HepG2 (cell line): ENCODE results near the gene CPLX1. TPM values are rescaled to one million over a fixed set of nuclear protein-coding genes. Genes with fewer than 3 reads are reported as not detected.

Experiments used
- ATAC-seq: fragments of 200-7000 bp; cut with Tn5 transposase; 3 replicates; pipeline ENCODE4 v1.9.1; 2020; ENCODE audit warnings: mild to moderate bottlenecking, moderate library complexity
- BruUV-seq: library from RNA; stranded (reverse); fragments of 400-500 nt; replicated peaks from 2 replicates; lab custom pipeline; 2021; lab: Mats Ljungman, UMichigan
- CTCF ChIA-PET: fragments of 300-600 bp; formaldehyde crosslinking; extraction: SDS; loops from one replicate; lab custom pipeline; 2021; ENCODE audit warnings: low total read pairs, inconsistent platforms, low intra/inter-chr PET ratio; lab: Yijun Ruan, JAX
- POLR2A ChIA-PET: fragments of 350-600 bp; sonication (Branson Sonifier 250); formaldehyde crosslinking; loops from one replicate; lab custom pipeline; 2020; ENCODE audit warnings: antibody characterized with exemption, inconsistent platforms; lab: Yijun Ruan, JAX
- DNase-seq: peaks from one replicate; pipeline ENCODE4 v3.0.0-alpha.2; 2015; ENCODE audit warnings: low spot score
- FAIRE-seq: peaks from 3 replicates; lab custom pipeline; 2011; peaks lifted over from hg19 to GRCh38; lab: Jason Lieb, UNC
- H2AFZ ChIP-seq: one replicate; pipeline ENCODE4 v1.6.1; 2011; ENCODE audit warnings: low read length, inconsistent platforms
- H3K27ac ChIP-seq: fragments of 300-600 bp; 3 replicates; pipeline ENCODE4 v1.8.0; 2011; ENCODE audit warnings: mixed run types, mild to moderate bottlenecking, mixed read lengths, low read length, inconsistent platforms; ENCODE audit not compliant: insufficient read depth; ENCODE audit errors: extremely low read length
- H3K27me3 ChIP-seq, 2 experiments: fragments of 200-600 bp in 1 of 2; 2 replicates in 1 of 2; 3 replicates in 1 of 2; pipeline versions ENCODE4 v1.6.0 to v1.8.0; 2011; ENCODE audit warnings: low read length in 2 of 2, mild to moderate bottlenecking in 2 of 2, moderate library complexity in 2 of 2, inconsistent platforms in 1 of 2; ENCODE audit not compliant: insufficient read depth in 2 of 2, control insufficient read depth in 1 of 2
- H3K36me3 ChIP-seq, 2 experiments: fragments of 200-600 bp in 1 of 2; replicated peaks in 1 of 2; 2 replicates in 1 of 2; 3 replicates in 1 of 2; pipeline versions ENCODE4 v1.5.1 to v1.8.0; 2011; ENCODE audit warnings: low read length in 2 of 2, inconsistent platforms in 1 of 2; ENCODE audit not compliant: insufficient read depth in 2 of 2, control insufficient read depth in 1 of 2
- H3K4me1 ChIP-seq: 2 replicates; pipeline ENCODE4 v1.5.1; 2012; ENCODE audit warnings: low read length, inconsistent platforms; ENCODE audit not compliant: insufficient read depth
- H3K4me2 ChIP-seq: 2 replicates; pipeline ENCODE4 v1.6.0; 2011; ENCODE audit warnings: low read depth, low read length, inconsistent platforms
- H3K4me3 ChIP-seq, 3 experiments: fragments of 200-600 bp in 1 of 3; sonication (generic), shearing (Covaris generic) in 1 of 3; replicated peaks in 1 of 3; 2 replicates each; pipeline ENCODE4 v1.5.1; 2011 to 2016; ENCODE audit warnings: low read length in 3 of 3, inconsistent platforms in 2 of 3, low read depth in 2 of 3, mild to moderate bottlenecking in 2 of 3, control low read depth in 1 of 3, mixed read lengths in 1 of 3; ENCODE audit not compliant: insufficient read depth in 1 of 3
- H3K79me2 ChIP-seq: one replicate; pipeline ENCODE4 v1.6.1; 2011; ENCODE audit warnings: low read length, inconsistent platforms; ENCODE audit not compliant: insufficient read depth
- H3K9ac ChIP-seq: 2 replicates; pipeline ENCODE4 v1.6.0; 2011; ENCODE audit warnings: mild to moderate bottlenecking, low read depth, low read length, inconsistent platforms; ENCODE audit not compliant: insufficient read depth
- H3K9me3 ChIP-seq: 2 replicates; pipeline ENCODE4 v1.5.1; 2012; ENCODE audit warnings: mild to moderate bottlenecking, low read length
- H4K20me1 ChIP-seq: 2 replicates; pipeline ENCODE4 v1.6.0; 2011; ENCODE audit warnings: inconsistent platforms, mild to moderate bottlenecking, low read length, moderate library complexity; ENCODE audit not compliant: insufficient read depth
- AHR ChIP-seq: IDR thresholded peaks from 2 replicates; pipeline ENCODE4 v1.6.1; 2018; ENCODE audit warnings: missing genetic modification reagents, missing compliant biosample characterization
- ATRX ChIP-seq: sonication (generic); formaldehyde crosslinking; IDR thresholded peaks from 2 replicates; pipeline ENCODE4 v1.4.0; 2020; ENCODE audit warnings: missing genetic modification reagents, borderline replicate concordance
- NKX3-1 ChIP-seq: sonication (generic); formaldehyde crosslinking; IDR thresholded peaks from 2 replicates; pipeline ENCODE4 v1.5.0; 2020; ENCODE audit warnings: missing genetic modification reagents
- YEATS4 ChIP-seq: sonication (generic); formaldehyde crosslinking; IDR thresholded peaks from 2 replicates; pipeline ENCODE4 v1.4.0; 2020; ENCODE audit warnings: missing genetic modification reagents, borderline replicate concordance
- ZBTB38 ChIP-seq: sonication (generic); formaldehyde crosslinking; IDR thresholded peaks from 2 replicates; pipeline ENCODE4 v1.5.1; 2020; ENCODE audit warnings: mild to moderate bottlenecking, missing genetic modification reagents
- WGBS: methylation state at CpG from one replicate; pipeline ENCODE4 v1.1.6; 2017; ENCODE audit warnings: low lambda C conversion rate; 5-methylcytosine and 5-hydroxymethylcytosine counted together
- in situ Hi-C: cut with HindIII; loops from 2 replicates; pipeline ENCODE4 v1.10.0; 2017; ENCODE audit warnings: low pct_unique_long_range_greater_than_20kb; ENCODE audit not compliant: extremely low pct_ligation_motif_present
- intact Hi-C: fragments of 100-400 bp; cut with micrococcal nuclease; formaldehyde crosslinking; loops from one replicate; pipeline ENCODE4 v1.10.0; 2022; ENCODE audit not compliant: unreplicated experiment
- polyA plus RNA-seq, 8 experiments: library from polyadenylated mRNA; depleted of rRNA in 3 of 8; stranded (reverse) in 7 of 8; unstranded in 1 of 8; fragments of >200 nt; fragmentation: Illumina TruSeq in 4 of 8; extraction: Trizol in 4 of 8; gene quantifications; 2 replicates each; pipeline versions ENCODE4 v1.2.1 to v1.2.3, GENCODE V29; 2011 to 2016; ENCODE audit warnings: low read depth in 4 of 8, missing spikeins in 1 of 8, mixed read lengths in 1 of 8; ENCODE audit not compliant: insufficient read depth in 1 of 8
- total RNA-seq, 5 experiments: library from RNA; depleted of rRNA; stranded (reverse); fragments of >200 nt; fragmentation: Illumina TruSeq; extraction: Trizol; gene quantifications; 2 replicates each; pipeline ENCODE4 v1.2.3, GENCODE V29; 2016; ENCODE audit warnings: low read depth in 1 of 5
- TF ChIP-seq, protein P1 (sequence below): IDR thresholded peaks from 2 replicates; pipeline ENCODE4 v1.6.1; 2012; ENCODE audit warnings: inconsistent platforms
- TF ChIP-seq, protein P2 (sequence below): sonication (generic); formaldehyde crosslinking; IDR thresholded peaks from 2 replicates; pipeline ENCODE4 v1.8.0; 2022; ENCODE audit warnings: missing genetic modification reagents, mild to moderate bottlenecking, moderate library complexity, borderline replicate concordance
- TF ChIP-seq, protein P3 (sequence below): IDR thresholded peaks from 2 replicates; pipeline ENCODE4 v1.6.1; 2016; ENCODE audit warnings: control low read depth

Gene CPLX1
- total and polyA plus RNA-seq, 2 of the 13 experiments (the other 11 are each of a cell fraction or from before 2014, with no cell fraction given), result 0.18 TPM

DNA sequence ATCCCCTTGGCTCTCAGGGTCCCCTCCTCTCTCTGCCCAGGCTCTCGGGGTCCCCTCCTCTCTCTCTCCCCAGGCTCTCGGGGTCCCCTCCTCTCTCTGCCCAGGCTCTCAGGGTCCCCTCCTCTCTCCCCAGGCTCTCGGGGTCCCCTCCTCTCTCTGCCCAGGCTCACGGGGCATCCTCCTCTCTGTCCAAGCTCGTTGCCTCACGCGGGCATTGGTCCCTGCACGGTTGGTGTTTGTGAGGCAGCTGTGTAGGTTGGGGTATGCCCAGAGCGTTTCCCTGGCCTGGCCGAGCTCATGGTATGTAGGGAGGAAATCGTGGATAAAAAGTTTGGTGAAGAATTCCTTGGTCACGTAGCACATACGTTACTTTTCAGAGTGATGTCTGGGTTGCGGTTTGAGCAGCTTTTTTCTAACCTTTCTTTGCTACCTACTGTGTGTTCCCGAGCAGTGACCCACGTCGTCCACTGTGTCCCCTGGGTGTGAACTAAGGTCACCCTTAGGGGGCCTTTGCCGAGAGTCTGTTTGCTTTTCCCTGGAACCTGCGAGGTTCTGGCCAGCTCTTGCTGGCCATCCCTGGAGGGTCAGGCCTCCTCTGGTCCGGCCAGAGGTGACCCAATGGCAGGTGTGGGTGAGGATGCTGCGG lies 83.7 kb downstream of the CPLX1 start:
- no peak for FAIRE-seq
- H3K79me2 ChIP-seq, result no peaks in the 10 kb centered on the region
- WGBS, result 87% methylated on average over 19 of the region's 21 CpGs
- peaks cover 15% of the 10 kb centered on the region; the same call in 1 of the 2 replicates for H4K20me1 ChIP-seq
- POLR2A ChIA-PET, result interaction anchor here (0.9 kb wide), 1 partner anchor 245 kb away, joined by 8 read pairs; the partner anchor contains the start of gene IDUA
- H3K4me1 ChIP-seq, result no peaks in the 10 kb centered on the region
- TF ChIP-seq, protein P1, sequence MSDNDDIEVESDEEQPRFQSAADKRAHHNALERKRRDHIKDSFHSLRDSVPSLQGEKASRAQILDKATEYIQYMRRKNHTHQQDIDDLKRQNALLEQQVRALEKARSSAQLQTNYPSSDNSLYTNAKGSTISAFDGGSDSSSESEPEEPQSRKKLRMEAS, result no peak
- TF ChIP-seq AHR (CRISPR knock-in tag), result 0 out of 2 replicates have a peak, but pooled peaks have one; percentile 14
- TF ChIP-seq ATRX (CRISPR knock-in tag), result no peak
- TF ChIP-seq, protein P2, sequence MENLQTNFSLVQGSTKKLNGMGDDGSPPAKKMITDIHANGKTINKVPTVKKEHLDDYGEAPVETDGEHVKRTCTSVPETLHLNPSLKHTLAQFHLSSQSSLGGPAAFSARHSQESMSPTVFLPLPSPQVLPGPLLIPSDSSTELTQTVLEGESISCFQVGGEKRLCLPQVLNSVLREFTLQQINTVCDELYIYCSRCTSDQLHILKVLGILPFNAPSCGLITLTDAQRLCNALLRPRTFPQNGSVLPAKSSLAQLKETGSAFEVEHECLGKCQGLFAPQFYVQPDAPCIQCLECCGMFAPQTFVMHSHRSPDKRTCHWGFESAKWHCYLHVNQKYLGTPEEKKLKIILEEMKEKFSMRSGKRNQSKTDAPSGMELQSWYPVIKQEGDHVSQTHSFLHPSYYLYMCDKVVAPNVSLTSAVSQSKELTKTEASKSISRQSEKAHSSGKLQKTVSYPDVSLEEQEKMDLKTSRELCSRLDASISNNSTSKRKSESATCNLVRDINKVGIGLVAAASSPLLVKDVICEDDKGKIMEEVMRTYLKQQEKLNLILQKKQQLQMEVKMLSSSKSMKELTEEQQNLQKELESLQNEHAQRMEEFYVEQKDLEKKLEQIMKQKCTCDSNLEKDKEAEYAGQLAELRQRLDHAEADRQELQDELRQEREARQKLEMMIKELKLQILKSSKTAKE (CRISPR knock-in tag), result no peak
- no peak for TF ChIP-seq ZBTB38
- TF ChIP-seq YEATS4, result no peak
- TF ChIP-seq NKX3-1 (CRISPR knock-in tag), result no peak
- TF ChIP-seq, protein P3, sequence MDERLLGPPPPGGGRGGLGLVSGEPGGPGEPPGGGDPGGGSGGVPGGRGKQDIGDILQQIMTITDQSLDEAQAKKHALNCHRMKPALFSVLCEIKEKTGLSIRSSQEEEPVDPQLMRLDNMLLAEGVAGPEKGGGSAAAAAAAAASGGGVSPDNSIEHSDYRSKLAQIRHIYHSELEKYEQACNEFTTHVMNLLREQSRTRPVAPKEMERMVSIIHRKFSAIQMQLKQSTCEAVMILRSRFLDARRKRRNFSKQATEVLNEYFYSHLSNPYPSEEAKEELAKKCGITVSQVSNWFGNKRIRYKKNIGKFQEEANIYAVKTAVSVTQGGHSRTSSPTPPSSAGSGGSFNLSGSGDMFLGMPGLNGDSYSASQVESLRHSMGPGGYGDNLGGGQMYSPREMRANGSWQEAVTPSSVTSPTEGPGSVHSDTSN (CRISPR knock-in tag), result no peak
- in situ Hi-C loops (no loop called here), intact Hi-C loops (no loop called here)
- H3K9me3 ChIP-seq, result no peaks in the 10 kb centered on the region
- H2AFZ ChIP-seq, result no peak overlapping the region
- H3K27me3 ChIP-seq, result no peaks in the 10 kb centered on the region
- ATAC-seq, result peak; percentile 22
- no peak overlapping the region for H3K4me3 ChIP-seq
- no peak for DNase-seq
- no peak overlapping the region for H3K9ac ChIP-seq
- peaks cover 12 to 18% of the 10 kb centered on the region in 2 experiments; a peak in 4 of 5 replicates for H3K36me3 ChIP-seq
- H3K27ac ChIP-seq, result no peak overlapping the region
- no TSS peak for BruUV-seq
- H3K4me2 ChIP-seq, result no peak overlapping the region
- CTCF ChIA-PET, result interaction anchor here (1.4 kb wide), 1 partner anchor 140 kb away, joined by 3 read pairs; no protein-coding TSS in a partner anchor
